ENCODE data around the gene PLEKHD1. TPM values are rescaled to one million over a fixed set of nuclear protein-coding genes. Genes with fewer than 3 reads are reported as not detected.

The PLEKHD1 gene
- total RNA-seq, 1 donor from 2014 or later = 0.14 TPM

DNA sequence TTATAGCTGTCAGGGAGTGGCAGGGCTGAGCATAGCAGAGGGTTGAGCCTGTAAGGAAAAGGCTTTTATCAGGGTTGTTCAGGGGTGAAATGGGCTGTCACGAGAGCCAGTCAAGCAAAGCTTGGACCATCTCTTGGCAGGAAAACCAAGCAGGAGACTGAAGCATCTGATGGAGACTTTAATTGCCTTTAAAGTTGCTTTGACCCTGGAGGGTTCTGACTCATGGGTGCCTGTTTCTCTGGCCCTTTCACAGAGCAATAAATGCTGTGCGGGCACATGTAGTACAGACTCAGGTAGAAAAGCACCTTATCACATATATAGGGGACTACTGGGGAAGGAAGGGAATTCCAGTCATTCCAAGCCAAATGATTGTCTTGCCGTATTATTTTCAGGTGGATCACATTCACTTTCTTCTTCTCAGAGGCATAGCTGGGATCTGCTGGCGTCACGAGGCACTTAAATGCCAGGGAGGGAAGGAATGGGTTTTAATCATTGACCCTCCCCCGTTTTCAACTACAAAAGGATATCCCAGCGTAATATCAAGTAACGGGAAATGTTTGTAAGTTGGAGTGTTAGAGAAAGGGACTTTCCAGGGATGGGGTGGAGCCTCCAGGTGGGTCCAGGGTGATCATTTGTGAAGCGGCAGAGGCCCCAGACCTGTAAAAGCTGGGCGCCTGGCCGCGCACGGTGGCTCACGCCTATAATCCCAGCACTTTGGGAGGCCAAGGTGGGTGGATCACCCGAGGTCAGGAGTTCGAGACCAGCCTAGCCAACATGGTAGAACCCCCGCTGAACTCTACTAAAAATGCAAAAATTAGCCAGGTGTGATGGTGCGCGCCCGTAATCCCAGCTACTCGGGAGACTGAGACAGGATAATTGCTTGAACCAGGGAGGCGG is 34.9 kb downstream of the PLEKHD1 start:
- Mint-ChIP-seq H3K27ac (ENCODE audit: unreplicated experiment) (no peak overlapping the region), H3K4me3 (no peak overlapping the region), H3K4me1 (no peaks in the 10 kb centered on the region), H3K27me3 (ENCODE audit: low read depth) (peaks cover 8% of the 10 kb centered on the region), H3K9me3 (peaks cover 2% of the 10 kb centered on the region), H3K36me3 (ENCODE audit: low read depth) (no peaks in the 10 kb centered on the region)
- TF ChIP-seq, protein P1, sequence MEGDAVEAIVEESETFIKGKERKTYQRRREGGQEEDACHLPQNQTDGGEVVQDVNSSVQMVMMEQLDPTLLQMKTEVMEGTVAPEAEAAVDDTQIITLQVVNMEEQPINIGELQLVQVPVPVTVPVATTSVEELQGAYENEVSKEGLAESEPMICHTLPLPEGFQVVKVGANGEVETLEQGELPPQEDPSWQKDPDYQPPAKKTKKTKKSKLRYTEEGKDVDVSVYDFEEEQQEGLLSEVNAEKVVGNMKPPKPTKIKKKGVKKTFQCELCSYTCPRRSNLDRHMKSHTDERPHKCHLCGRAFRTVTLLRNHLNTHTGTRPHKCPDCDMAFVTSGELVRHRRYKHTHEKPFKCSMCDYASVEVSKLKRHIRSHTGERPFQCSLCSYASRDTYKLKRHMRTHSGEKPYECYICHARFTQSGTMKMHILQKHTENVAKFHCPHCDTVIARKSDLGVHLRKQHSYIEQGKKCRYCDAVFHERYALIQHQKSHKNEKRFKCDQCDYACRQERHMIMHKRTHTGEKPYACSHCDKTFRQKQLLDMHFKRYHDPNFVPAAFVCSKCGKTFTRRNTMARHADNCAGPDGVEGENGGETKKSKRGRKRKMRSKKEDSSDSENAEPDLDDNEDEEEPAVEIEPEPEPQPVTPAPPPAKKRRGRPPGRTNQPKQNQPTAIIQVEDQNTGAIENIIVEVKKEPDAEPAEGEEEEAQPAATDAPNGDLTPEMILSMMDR (conservative IDR thresholded peaks at IDR 0.05) = no peak
- no peak for DNase-seq (ENCODE audit: low read depth, low spot score)

DNA sequence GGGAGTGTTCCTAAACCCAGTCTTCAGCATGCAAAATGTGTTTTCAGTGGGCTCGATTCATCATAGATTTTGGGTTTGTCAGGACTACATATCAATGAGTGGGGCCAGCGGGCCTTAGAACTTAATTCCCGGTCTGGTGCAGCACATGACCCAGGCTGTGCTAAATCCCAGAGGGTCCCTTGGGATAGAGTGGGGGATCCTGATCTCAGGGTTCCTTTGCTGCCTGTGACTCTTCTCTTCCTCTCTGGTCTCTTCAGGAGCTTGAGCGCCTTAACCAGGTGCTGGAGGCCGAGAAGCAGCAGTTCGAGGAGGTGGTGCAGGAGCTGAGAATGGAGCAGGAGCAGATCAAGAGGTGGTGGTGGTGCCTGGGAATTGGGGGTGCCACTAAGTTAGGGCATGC is 37.5 kb downstream of the PLEKHD1 start:
- TF ChIP-seq, protein P1 (conservative IDR thresholded peaks at IDR 0.05) = no peak
- no peaks in the 10 kb centered on the region for H3K9me3 Mint-ChIP-seq
- H3K27me3 Mint-ChIP-seq (ENCODE audit: low read depth) = peaks cover 10% of the 10 kb centered on the region
- no peak overlapping the region for H3K4me3 Mint-ChIP-seq
- DNase-seq (ENCODE audit: low read depth, low spot score) = no peak
- H3K27ac Mint-ChIP-seq (ENCODE audit: unreplicated experiment) = no peak overlapping the region
- H3K4me1 Mint-ChIP-seq = no peaks in the 10 kb centered on the region
- H3K36me3 Mint-ChIP-seq (ENCODE audit: low read depth) = no peaks in the 10 kb centered on the region

DNA sequence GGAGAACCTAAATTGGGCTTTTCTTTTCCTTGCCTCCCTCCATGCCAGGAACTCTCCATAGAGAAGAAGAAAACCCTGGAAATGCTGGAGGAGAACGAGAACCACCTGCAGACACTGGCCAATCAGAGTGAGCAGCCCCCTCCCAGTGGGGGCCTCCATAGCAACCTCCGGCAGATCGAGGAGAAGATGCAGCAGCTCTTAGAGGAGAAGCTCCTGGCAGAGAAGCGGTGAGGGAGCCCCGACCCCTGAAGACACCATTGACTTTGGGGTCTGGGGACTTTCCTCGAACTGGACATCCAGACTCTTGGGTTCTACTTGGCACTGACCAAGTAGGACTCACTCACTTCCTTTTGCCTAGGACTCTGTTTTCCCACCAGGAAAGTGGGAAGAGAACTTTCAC is 41.4 kb downstream of the PLEKHD1 start:
- Mint-ChIP-seq H3K9me3 (no peaks in the 10 kb centered on the region), H3K27me3 (ENCODE audit: low read depth) (peaks cover 10% of the 10 kb centered on the region), H3K36me3 (ENCODE audit: low read depth) (no peaks in the 10 kb centered on the region), H3K4me1 (no peaks in the 10 kb centered on the region), H3K4me3 (no peak overlapping the region), H3K27ac (ENCODE audit: unreplicated experiment) (no peak overlapping the region)
- TF ChIP-seq, protein P1 (conservative IDR thresholded peaks at IDR 0.05) = no peak
- no peak for DNase-seq (ENCODE audit: low read depth, low spot score)

DNA sequence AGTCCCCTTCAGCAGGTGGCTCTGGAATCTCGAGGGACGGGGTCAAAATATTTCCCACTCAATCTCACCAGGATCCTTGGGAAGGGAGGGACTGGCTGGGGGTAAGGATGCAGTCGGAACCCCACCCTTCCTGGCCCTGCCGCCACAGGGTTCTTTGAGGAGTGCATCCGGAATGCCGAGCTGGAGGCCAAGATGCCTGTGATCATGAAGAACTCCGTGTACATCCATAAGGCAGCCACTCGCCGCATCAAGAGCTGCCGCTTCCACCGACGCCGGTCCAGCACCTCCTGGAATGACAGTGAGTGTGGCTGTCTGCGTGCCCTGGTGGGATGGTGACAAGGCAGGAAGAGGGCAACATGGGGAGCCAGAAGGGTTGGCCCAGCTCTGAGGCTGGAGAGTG is 43.1 kb downstream of the PLEKHD1 start:
- Mint-ChIP-seq H3K4me1 (no peaks in the 10 kb centered on the region), H3K9me3 (no peaks in the 10 kb centered on the region), H3K27ac (ENCODE audit: unreplicated experiment) (no peak overlapping the region), H3K4me3 (no peak overlapping the region), H3K36me3 (ENCODE audit: low read depth) (no peaks in the 10 kb centered on the region), H3K27me3 (ENCODE audit: low read depth) (peaks cover 15% of the 10 kb centered on the region)
- DNase-seq (ENCODE audit: low read depth, low spot score) = no peak
- TF ChIP-seq, protein P1 (conservative IDR thresholded peaks at IDR 0.05) = no peak

DNA sequence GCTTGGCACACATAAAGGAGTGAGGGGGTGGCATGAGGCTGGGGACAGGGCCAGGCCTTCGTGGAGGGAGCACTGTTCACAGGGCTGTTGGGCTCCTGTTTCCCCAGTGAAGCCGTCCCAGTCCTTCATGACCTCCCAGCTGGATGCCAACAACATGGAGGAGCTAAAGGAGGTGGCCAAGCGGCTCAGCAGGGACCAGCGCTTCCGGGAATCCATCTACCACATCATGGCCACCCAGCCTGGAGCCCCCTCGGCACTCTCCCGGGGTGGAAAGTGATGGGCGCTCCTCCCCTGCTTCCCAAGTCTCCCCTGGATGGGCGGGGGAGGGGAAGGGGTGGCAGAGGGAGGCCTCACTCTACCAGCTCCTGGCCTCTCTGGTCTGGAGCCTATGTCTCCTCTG is 43.6 kb downstream of the PLEKHD1 start:
- no peaks in the 10 kb centered on the region for H3K4me1 Mint-ChIP-seq
- TF ChIP-seq, protein P1 (conservative IDR thresholded peaks at IDR 0.05) = no peak
- peaks cover 18% of the 10 kb centered on the region for H3K27me3 Mint-ChIP-seq (ENCODE audit: low read depth)
- no peaks in the 10 kb centered on the region for H3K36me3 Mint-ChIP-seq (ENCODE audit: low read depth)
- H3K27ac Mint-ChIP-seq (ENCODE audit: unreplicated experiment) = no peak overlapping the region
- H3K9me3 Mint-ChIP-seq = no peaks in the 10 kb centered on the region
- DNase-seq (ENCODE audit: low read depth, low spot score) = no peak
- no peak overlapping the region for H3K4me3 Mint-ChIP-seq
